ENCODE data around the gene PPCS. TPM values are rescaled to one million over a fixed set of nuclear protein-coding genes. Genes with fewer than 3 reads are reported as not detected.

Gene PPCS
- total RNA-seq, 2 donors from 2014 or later = 25.9 to 27.4 TPM

DNA sequence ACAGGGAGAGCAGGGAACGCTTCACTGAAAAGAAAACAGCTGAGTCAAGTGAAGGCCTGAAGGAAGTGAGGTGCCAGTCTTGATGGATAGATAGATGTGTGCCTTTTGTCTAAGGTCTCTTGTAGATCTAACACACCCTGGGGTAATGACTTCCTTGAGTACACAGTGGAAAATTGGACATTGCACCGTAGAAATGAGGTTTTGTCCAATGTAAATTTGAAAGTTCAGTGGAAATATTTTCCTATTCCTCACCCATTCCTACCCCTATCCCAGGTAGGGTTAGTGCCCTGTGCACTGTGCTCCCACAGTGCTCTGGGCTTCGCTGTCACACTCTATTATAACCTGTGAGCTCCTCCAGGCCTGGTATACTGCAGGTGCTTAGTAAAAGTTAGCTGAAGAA lies 24.8 kb upstream of the PPCS start:
- H3K36me3 ChIP-seq (replicated peaks in 1 of 2; ENCODE audit: insufficient read depth in 1 of 2, low read depth in 2 of 2) = no peaks in the 10 kb centered on the region
- ATAC-seq = no peak
- no peaks in the 10 kb centered on the region for H3K27me3 ChIP-seq
- H3K27ac ChIP-seq = no peak overlapping the region
- no peak for TF ChIP-seq POLR2A (IDR thresholded peaks at IDR 0.05)
- TF ChIP-seq, protein P1, sequence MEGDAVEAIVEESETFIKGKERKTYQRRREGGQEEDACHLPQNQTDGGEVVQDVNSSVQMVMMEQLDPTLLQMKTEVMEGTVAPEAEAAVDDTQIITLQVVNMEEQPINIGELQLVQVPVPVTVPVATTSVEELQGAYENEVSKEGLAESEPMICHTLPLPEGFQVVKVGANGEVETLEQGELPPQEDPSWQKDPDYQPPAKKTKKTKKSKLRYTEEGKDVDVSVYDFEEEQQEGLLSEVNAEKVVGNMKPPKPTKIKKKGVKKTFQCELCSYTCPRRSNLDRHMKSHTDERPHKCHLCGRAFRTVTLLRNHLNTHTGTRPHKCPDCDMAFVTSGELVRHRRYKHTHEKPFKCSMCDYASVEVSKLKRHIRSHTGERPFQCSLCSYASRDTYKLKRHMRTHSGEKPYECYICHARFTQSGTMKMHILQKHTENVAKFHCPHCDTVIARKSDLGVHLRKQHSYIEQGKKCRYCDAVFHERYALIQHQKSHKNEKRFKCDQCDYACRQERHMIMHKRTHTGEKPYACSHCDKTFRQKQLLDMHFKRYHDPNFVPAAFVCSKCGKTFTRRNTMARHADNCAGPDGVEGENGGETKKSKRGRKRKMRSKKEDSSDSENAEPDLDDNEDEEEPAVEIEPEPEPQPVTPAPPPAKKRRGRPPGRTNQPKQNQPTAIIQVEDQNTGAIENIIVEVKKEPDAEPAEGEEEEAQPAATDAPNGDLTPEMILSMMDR (IDR thresholded peaks at IDR 0.05) = no peak
- 71 to 75% methylated on average over 3 of the region's 3 CpGs for WGBS, 2 donors
- no peaks in the 10 kb centered on the region for H3K4me1 ChIP-seq
- H3K9me3 ChIP-seq = no peaks in the 10 kb centered on the region
- intact Hi-C loops (cut with DNase I) = no loop called here
- DNase-seq = no peak
- no peak overlapping the region for H3K4me3 ChIP-seq

DNA sequence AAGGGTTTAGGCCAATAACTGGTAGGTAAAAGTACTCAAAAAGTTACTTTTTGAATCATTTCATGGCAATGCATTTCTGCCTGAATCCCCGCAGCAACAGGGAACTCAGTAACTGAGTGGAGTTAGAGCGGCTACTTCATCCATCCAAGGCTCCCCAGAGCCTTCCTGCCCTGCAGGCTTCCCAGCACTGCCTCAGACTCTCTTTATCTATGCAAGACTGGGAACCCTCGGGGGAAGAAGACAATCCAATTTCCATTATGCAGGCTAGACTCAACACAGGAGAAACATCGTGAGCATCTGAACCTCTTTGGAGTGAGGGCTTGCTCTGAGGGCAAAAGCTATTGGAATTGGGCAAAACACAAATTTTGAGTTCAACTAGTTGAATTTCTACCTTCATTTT lies 23.6 kb upstream of the PPCS start:
- H3K27ac ChIP-seq = no peak overlapping the region
- DNase-seq (no peak), ATAC-seq (no peak)
- no peaks in the 10 kb centered on the region for H3K4me1 ChIP-seq
- WGBS, 2 donors = 92 to 93% methylated on average over 4 of the region's 4 CpGs
- H3K36me3 ChIP-seq (replicated peaks in 1 of 2; ENCODE audit: insufficient read depth in 1 of 2, low read depth in 2 of 2) = no peaks in the 10 kb centered on the region
- intact Hi-C loops (cut with DNase I) = no loop called here
- no peaks in the 10 kb centered on the region for H3K9me3 ChIP-seq
- H3K27me3 ChIP-seq = no peaks in the 10 kb centered on the region
- H3K4me3 ChIP-seq = no peak overlapping the region
- TF ChIP-seq, protein P1 (IDR thresholded peaks at IDR 0.05) = no peak
- TF ChIP-seq POLR2A (IDR thresholded peaks at IDR 0.05) = no peak

DNA sequence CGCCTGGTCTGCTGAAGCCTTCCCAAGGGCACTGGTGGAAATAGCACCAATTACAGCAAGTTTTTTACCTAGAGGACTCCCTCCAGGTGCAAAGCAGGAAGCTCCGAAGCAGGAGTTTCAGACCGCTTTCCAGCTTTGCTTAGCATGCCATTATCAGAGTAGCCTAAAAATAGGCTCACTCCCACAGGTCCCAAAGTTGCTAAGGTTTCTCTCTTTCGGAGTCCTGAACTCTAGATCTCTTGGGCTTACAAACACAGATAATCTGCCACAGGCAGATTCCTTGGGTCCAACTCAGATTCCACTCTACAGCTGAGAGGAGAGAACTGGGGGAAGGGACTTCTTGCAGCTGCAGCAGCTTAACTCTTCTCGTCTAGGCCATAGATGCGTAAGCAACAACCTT lies 23.0 kb upstream of the PPCS start:
- intact Hi-C loops (cut with DNase I) = no loop called here
- DNase-seq (no peak), ATAC-seq (no peak)
- TF ChIP-seq, protein P1 (IDR thresholded peaks at IDR 0.05) = no peak
- TF ChIP-seq POLR2A (IDR thresholded peaks at IDR 0.05) = no peak
- Histone ChIP-seq H3K9me3 (no peaks in the 10 kb centered on the region), H3K27me3 (no peaks in the 10 kb centered on the region), H3K36me3 (replicated peaks in 1 of 2; ENCODE audit: insufficient read depth in 1 of 2, low read depth in 2 of 2) (no peaks in the 10 kb centered on the region), H3K27ac (no peak overlapping the region), H3K4me3 (no peak overlapping the region), H3K4me1 (no peaks in the 10 kb centered on the region)
- 89 to 95% methylated on average over 6 of the region's 6 CpGs for WGBS, 2 donors

DNA sequence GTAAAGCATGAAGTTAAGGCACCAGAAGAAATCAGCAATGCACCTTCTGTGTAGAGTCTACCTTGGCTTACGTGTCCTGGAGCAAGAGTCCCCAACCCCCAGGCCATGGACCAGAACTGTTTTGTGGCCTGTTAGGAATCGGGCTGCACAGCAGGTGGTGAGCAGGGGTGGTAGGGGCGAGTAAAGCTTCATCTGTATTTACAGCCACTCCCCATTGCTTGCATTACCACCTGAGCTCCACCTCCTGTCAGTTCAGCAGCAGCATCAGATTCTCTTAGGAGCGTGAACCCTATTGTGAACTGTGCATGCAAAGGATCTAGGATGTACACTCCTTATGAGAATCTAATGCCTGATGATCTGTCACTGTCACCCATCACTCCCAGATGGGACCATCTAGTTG lies 22.0 kb upstream of the PPCS start:
- ATAC-seq (no peak), DNase-seq (no peak)
- Histone ChIP-seq H3K27ac (no peak overlapping the region), H3K27me3 (no peaks in the 10 kb centered on the region), H3K36me3 (replicated peaks in 1 of 2; ENCODE audit: insufficient read depth in 1 of 2, low read depth in 2 of 2) (no peaks in the 10 kb centered on the region), H3K9me3 (no peaks in the 10 kb centered on the region), H3K4me1 (no peaks in the 10 kb centered on the region), H3K4me3 (no peak overlapping the region)
- intact Hi-C loops (cut with DNase I) = no loop called here
- TF ChIP-seq POLR2A (IDR thresholded peaks at IDR 0.05) = no peak
- TF ChIP-seq, protein P1 (IDR thresholded peaks at IDR 0.05) = no peak
- 94 to 95% methylated on average over 4 of the region's 4 CpGs for WGBS, 2 donors

DNA sequence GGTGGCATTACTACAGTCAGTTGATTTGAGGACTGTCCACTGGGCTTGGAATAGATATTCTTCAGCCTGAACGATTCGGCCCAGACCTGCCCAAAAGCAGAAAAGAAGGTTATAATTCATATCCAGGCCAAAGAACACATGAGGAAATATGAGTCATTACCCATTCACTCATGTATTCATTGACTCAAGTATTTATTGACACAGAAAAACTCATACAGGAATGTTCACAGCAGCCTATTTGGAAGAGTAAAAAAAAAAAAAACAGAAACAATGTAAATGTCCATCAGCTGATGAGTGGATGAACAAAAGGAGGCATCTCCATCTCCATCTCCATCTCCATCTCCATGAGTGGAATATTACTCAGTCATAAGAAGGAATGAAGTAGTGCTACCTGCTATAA lies 16.4 kb upstream of the PPCS start:
- Histone ChIP-seq H3K36me3 (replicated peaks in 1 of 2; ENCODE audit: insufficient read depth in 1 of 2, low read depth in 2 of 2) (no peaks in the 10 kb centered on the region), H3K27ac (no peak overlapping the region), H3K9me3 (no peaks in the 10 kb centered on the region), H3K4me1 (no peaks in the 10 kb centered on the region), H3K27me3 (no peaks in the 10 kb centered on the region), H3K4me3 (no peak overlapping the region)
- TF ChIP-seq POLR2A (IDR thresholded peaks at IDR 0.05) = no peak
- TF ChIP-seq, protein P1 (IDR thresholded peaks at IDR 0.05) = no peak
- intact Hi-C loops (cut with DNase I) = no loop called here
- DNase-seq (no peak), ATAC-seq (no peak)
- WGBS, 2 donors = 38 to 41% methylated on average over 2 of the region's 2 CpGs
